ENCODE data around the gene RFT1.

GRCh38 chr3:53171827-53172505 is 41.7 kb upstream of the RFT1 start:
- TF ChIP-seq CTCF (conservative IDR thresholded peaks at IDR 0.05 in 1 of 2, IDR thresholded peaks at IDR 0.05 in 1 of 2; ENCODE audit: extremely low read depth in 1 of 2, insufficient read depth in 1 of 2, low read depth in 1 of 2, low read length in 2 of 2) (no peak), EZH2 (IDR thresholded peaks at IDR 0.05; ENCODE audit: borderline replicate concordance, low read length) (no peak)

Data from mammary epithelial cell (primary cell).